Measurements from ENCODE around the gene CENPU.

Gene CENPU

DNA sequence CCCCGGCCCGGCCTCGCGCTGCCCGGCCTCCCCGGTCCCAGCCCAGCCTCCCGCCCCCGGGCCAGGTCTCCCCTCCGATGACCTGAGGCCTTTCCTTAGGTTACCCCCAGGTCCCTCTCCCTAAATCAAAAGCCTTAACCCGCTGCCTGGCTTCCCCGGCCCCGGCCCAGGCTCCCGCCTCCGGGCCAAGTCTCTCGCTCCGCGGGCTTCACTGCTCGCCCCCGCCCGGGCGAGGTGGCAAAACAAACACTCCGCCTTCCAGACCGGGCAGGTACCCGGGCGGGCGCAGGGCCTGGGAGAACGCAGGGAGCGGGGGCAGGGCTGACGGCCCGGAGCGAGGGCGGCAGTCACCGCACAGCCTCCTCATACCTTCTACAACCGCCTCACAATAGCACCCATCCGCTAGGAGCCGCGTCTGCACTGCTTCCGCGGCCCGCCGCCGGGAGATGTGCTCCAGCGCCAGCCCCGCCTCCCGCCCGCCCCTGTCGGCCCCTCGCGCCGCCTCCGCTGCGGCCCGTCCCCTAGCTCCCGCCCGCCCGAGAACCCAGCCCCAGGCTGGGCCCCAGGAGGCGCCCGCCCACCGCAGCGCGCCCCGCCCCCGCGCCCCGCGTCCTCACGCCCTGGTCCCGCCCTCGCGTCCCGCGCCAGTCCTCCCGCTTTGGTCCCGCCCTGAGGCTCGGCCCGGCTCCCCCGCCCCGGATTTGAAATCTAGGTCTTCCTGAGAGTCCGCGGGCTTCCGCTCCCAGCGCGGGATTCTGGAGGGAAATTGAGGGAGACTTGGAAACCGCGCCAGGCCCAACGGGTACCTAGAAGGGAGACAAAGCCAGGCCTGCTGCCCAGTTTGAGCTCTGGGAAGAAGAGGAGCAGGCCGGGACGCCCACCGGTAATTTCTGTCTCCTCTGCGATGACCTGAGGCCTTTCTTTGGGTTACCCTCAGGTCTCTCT is 84.6 kb downstream of the CENPU start, which contains the start of the genes CASP3 and PRIMPOL:
TSS of gene CASP3 (minus strand) at position 422 of the 945 bp plus-strand sequence. CDS start 10,994 bp downstream, outside the sequence.
TSS of gene PRIMPOL (plus strand) at position 713 of the 945 bp plus-strand sequence. CDS start 7,403 bp downstream, outside the sequence.
- peak; percentile 87 for DNase-seq (ENCODE audit: low read depth, low spot score)
- peak within 1 kb of the TSS; percentile 96 for H3K4me3 ChIP-seq (ENCODE audit: low read length)

GRCh38 chr4:184648313-184649025 is 85.4 kb downstream of the CENPU start:
- peak overlapping the region; percentile 86 for H3K4me3 ChIP-seq (ENCODE audit: low read length)
- DNase-seq (ENCODE audit: low read depth, low spot score): peak; percentile 66

- DNase-seq (ENCODE audit: low read depth, low spot score): no peak
- H3K4me3 ChIP-seq (ENCODE audit: low read length): peak overlapping the region; percentile 86
These were observed 85.9 kb downstream of the CENPU start for GRCh38 chr4:184648054-184648312.

- DNase-seq (ENCODE audit: low read depth, low spot score): no peak
- peak overlapping the region; percentile 86 for H3K4me3 ChIP-seq (ENCODE audit: low read length)
These were observed 86.4 kb downstream of the CENPU start for GRCh38 chr4:184647266-184648053.

DNA sequence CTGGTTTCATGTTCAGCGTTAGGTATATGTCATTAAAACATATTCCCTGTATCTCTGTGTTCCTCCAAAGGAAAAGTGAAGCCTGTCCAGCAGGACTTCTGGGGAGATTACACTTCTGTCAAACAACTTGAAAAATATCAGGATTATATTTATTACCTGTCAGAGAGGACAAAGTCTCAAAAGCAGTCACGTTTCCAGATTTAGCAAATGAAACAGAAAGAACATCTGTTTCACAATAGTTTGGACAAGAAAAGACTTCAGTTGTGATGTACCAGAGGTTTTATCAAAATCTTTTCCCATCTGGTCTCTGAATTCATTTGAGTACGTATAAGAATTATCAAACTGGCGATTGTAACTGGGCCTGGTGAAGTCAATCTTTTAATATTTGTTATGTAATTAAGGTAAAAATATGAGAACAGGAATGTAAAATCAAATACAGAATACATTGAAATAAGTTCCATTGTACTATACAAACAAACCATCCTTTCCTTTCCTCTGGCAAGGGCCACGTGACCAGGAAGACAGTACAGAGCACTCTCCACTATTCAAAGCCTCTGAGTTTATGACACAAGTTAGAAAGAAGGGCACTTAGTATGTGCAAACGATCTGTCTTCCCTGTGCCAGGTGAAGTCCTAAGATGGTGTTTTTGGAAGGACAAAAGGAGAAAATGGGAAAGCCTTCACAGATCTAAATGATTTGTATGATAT is 87.8 kb downstream of the CENPU start:
- no peak for DNase-seq (ENCODE audit: low read depth, low spot score)
- no peak overlapping the region for H3K4me3 ChIP-seq (ENCODE audit: low read length)

- DNase-seq (ENCODE audit: low read depth, low spot score): no peak
- H3K4me3 ChIP-seq (ENCODE audit: low read length): no peak overlapping the region
These were observed 89.2 kb downstream of the CENPU start for GRCh38 chr4:184644553-184645307.
